ENCODE data around the gene COBL.

DNA sequence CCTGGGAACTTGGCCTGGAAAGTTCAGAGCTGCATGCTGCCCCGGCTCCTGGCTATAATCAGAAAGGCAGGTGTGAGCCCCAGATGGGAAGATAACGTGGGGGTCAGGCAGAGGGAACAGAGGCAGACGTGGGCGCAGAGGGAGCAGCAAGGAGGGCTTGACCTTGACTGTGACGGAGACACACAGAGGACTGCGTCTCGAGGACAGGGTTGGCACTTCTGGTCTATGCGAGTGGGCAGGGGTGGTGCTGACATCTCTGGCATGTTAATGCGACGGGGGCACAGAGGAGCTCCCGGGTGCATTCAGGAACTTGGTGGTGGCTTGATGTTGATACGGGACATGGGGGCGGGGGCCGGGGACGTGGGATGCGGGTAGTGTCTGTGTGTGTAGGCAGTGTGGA, 301.8 kb downstream of the COBL start:
- TF ChIP-seq, protein P1, sequence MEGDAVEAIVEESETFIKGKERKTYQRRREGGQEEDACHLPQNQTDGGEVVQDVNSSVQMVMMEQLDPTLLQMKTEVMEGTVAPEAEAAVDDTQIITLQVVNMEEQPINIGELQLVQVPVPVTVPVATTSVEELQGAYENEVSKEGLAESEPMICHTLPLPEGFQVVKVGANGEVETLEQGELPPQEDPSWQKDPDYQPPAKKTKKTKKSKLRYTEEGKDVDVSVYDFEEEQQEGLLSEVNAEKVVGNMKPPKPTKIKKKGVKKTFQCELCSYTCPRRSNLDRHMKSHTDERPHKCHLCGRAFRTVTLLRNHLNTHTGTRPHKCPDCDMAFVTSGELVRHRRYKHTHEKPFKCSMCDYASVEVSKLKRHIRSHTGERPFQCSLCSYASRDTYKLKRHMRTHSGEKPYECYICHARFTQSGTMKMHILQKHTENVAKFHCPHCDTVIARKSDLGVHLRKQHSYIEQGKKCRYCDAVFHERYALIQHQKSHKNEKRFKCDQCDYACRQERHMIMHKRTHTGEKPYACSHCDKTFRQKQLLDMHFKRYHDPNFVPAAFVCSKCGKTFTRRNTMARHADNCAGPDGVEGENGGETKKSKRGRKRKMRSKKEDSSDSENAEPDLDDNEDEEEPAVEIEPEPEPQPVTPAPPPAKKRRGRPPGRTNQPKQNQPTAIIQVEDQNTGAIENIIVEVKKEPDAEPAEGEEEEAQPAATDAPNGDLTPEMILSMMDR (IDR thresholded peaks at IDR 0.05): no peak
- TF ChIP-seq POLR2A (IDR thresholded peaks at IDR 0.05): no peak
